ENCODE measurements around the gene PRKD2. TPM values are rescaled to one million over a fixed set of nuclear protein-coding genes. Genes with fewer than 3 reads are reported as not detected.

PRKD2 gene
- total RNA-seq, 1 donor from 2014 or later = 5.3 TPM

- FAIRE-seq (no peak), DNase-seq (ENCODE audit: low spot score in 2 of 2) (no peak)
Measured at GRCh38 chr19:46742926-46743480, 26.1 kb upstream of the PRKD2 start.

- no peak for DNase-seq (ENCODE audit: low spot score in 2 of 2)
- no peak for FAIRE-seq
Measured at GRCh38 chr19:46741447-46741846, 24.5 kb upstream of the PRKD2 start.

- DNase-seq (ENCODE audit: low spot score in 2 of 2) = no peak
- no peak for FAIRE-seq
Measured at GRCh38 chr19:46739290-46739771, 22.4 kb upstream of the PRKD2 start.

GRCh38 chr19:46737761-46738171, 20.9 kb upstream of the PRKD2 start:
- DNase-seq (ENCODE audit: low spot score in 2 of 2) (no peak), FAIRE-seq (no peak)

- FAIRE-seq = no peak
Measured at GRCh38 chr19:46737298-46737654, 20.4 kb upstream of the PRKD2 start.

GRCh38 chr19:46736531-46737297, 19.8 kb upstream of the PRKD2 start:
- FAIRE-seq = no peak

More at GRCh38 chr19:46737298-46737654, 20.4 kb upstream of the PRKD2 start:
- no peak for DNase-seq (ENCODE audit: low spot score in 2 of 2)

GRCh38 chr19:46733690-46734292, 16.9 kb upstream of the PRKD2 start:
- FAIRE-seq = no peak
- DNase-seq (ENCODE audit: low spot score in 2 of 2) = no peak

More at GRCh38 chr19:46736531-46737297, 19.8 kb upstream of the PRKD2 start:
- no peak for DNase-seq (ENCODE audit: low spot score in 2 of 2)

- DNase-seq (ENCODE audit: low spot score in 2 of 2) = no peak
- no peak for FAIRE-seq
Measured at GRCh38 chr19:46732966-46733689, 16.2 kb upstream of the PRKD2 start.

- FAIRE-seq (no peak), DNase-seq (ENCODE audit: low spot score in 2 of 2) (no peak)
Measured at GRCh38 chr19:46732172-46732938, 15.4 kb upstream of the PRKD2 start.

- no peak for DNase-seq (ENCODE audit: low spot score in 2 of 2)
- FAIRE-seq = no peak
Measured at GRCh38 chr19:46731584-46731983, 14.7 kb upstream of the PRKD2 start.

- FAIRE-seq (no peak), DNase-seq (ENCODE audit: low spot score in 2 of 2) (no peak)
Measured at GRCh38 chr19:46731007-46731501, 14.1 kb upstream of the PRKD2 start.

GRCh38 chr19:46730595-46730994, 13.7 kb upstream of the PRKD2 start:
- FAIRE-seq = no peak
- DNase-seq (ENCODE audit: low spot score in 2 of 2) = no peak

- FAIRE-seq = no peak
Measured at GRCh38 chr19:46730187-46730586, 13.3 kb upstream of the PRKD2 start.

GRCh38 chr19:46729696-46730095, 12.8 kb upstream of the PRKD2 start:
- FAIRE-seq (no peak), DNase-seq (ENCODE audit: low spot score in 2 of 2) (no peak)

More at GRCh38 chr19:46730187-46730586, 13.3 kb upstream of the PRKD2 start:
- DNase-seq (ENCODE audit: low spot score in 2 of 2) = no peak

- DNase-seq (ENCODE audit: low spot score in 2 of 2) (peak; percentile 74 to 90), FAIRE-seq (no peak)
Measured at GRCh38 chr19:46728693-46729339, 11.9 kb upstream of the PRKD2 start.

- FAIRE-seq (no peak), DNase-seq (ENCODE audit: low spot score in 2 of 2) (no peak)
Measured at GRCh38 chr19:46728208-46728607, 11.3 kb upstream of the PRKD2 start.

GRCh38 chr19:46727757-46728156, 10.8 kb upstream of the PRKD2 start:
- DNase-seq (ENCODE audit: low spot score in 2 of 2) = no peak
- no peak for FAIRE-seq

- DNase-seq (ENCODE audit: low spot score in 2 of 2) = no peak
- FAIRE-seq = no peak
Measured at GRCh38 chr19:46726971-46727501, 10.1 kb upstream of the PRKD2 start.

- DNase-seq (ENCODE audit: low spot score in 2 of 2) = no peak
- FAIRE-seq = no peak
Measured at GRCh38 chr19:46726551-46726950, 9.6 kb upstream of the PRKD2 start.

Measured in frontal cortex (tissue), 4 donors.